Measurements from ENCODE around the gene SLC4A9. TPM values are rescaled to one million over a fixed set of nuclear protein-coding genes. Genes with fewer than 3 reads are reported as not detected.
A peak's percentile ranks its signal among the peaks of the same experiment; 100 is the strongest.

SLC4A9 gene
- total RNA-seq, 1 donor from 2014 or later = 0.25 TPM

DNA sequence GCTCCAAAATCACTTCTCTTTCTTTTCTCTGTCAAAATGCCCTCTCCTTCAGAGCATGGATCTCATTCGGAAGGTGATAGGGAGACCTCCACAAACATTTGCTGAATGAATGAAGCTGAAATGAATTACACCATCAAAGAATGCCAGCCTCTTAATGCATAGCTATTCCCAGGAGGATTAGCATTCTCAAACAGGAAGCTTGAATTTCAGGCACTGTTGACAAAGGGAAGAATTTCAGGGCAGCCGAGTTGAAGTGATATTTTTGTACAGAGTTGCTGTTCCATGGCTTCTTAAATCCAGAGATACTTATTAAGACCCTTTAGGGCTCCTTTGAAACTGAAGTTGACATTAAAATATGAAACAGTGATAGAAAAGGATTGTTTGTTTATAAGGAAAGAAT is 32.4 kb upstream of the SLC4A9 start:
- no peak for DNase-seq (ENCODE audit: extremely low spot score in 2 of 2)
- TF ChIP-seq POLR2A (IDR thresholded peaks at IDR 0.05) (no peak), POLR2AphosphoS5 (IDR thresholded peaks at IDR 0.05; ENCODE audit: insufficient read depth in 1 of 2, low read depth in 1 of 2) (no peak)
- TF ChIP-seq, protein P1, sequence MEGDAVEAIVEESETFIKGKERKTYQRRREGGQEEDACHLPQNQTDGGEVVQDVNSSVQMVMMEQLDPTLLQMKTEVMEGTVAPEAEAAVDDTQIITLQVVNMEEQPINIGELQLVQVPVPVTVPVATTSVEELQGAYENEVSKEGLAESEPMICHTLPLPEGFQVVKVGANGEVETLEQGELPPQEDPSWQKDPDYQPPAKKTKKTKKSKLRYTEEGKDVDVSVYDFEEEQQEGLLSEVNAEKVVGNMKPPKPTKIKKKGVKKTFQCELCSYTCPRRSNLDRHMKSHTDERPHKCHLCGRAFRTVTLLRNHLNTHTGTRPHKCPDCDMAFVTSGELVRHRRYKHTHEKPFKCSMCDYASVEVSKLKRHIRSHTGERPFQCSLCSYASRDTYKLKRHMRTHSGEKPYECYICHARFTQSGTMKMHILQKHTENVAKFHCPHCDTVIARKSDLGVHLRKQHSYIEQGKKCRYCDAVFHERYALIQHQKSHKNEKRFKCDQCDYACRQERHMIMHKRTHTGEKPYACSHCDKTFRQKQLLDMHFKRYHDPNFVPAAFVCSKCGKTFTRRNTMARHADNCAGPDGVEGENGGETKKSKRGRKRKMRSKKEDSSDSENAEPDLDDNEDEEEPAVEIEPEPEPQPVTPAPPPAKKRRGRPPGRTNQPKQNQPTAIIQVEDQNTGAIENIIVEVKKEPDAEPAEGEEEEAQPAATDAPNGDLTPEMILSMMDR (IDR thresholded peaks at IDR 0.05) = no peak
- intact Hi-C loops (cut with DNase I) = no loop called here
- Histone ChIP-seq H3K36me3 (no peaks in the 10 kb centered on the region), H3K27me3 (no peaks in the 10 kb centered on the region), H3K27ac (no peak overlapping the region), H3K4me1 (peaks cover 28% of the 10 kb centered on the region), H3K9me3 (no peaks in the 10 kb centered on the region), H3K4me3 (no peak overlapping the region)

DNA sequence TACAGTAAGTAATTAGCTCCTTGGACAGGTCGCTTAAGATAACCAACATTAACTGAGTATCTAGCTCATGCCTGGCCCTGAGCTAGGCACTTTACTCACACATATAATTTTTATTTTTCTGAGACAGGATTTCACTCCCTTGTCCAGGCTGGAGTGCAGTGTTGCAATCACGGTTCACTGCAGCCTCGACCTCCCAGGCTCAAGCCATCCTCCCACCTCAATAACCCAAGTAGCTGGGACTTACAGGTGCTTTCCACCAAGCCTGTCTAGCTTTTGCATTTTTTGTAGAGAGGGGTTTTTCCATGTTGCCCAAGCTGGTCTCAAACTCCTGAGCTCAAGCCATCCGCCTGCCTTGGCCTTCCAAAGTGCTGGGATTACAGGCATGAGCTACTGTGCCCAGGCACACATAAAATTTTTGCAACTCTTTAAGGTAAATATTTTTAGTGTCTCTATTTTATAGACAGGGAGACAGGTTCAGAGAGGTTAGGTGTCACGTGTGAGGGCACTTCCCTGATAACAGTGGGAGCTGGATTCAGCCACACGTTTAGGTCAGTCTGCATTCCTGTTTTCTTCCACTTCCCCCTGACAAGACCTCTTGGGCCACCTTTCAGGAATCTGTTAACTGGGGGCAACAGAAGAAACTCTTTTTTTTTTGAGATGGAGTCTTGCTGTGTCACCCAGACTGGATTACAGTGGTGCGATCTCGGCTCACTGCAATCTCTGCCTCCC is 31.8 kb upstream of the SLC4A9 start:
- H3K27me3 ChIP-seq = no peaks in the 10 kb centered on the region
- no peak overlapping the region for H3K27ac ChIP-seq
- TF ChIP-seq, protein P1 (IDR thresholded peaks at IDR 0.05) = no peak
- no peak for TF ChIP-seq POLR2AphosphoS5 (IDR thresholded peaks at IDR 0.05; ENCODE audit: insufficient read depth in 1 of 2, low read depth in 1 of 2)
- no peak for TF ChIP-seq POLR2A (IDR thresholded peaks at IDR 0.05)
- H3K4me3 ChIP-seq = no peak overlapping the region
- peaks cover 22% of the 10 kb centered on the region for H3K4me1 ChIP-seq
- H3K36me3 ChIP-seq = no peaks in the 10 kb centered on the region
- intact Hi-C loops (cut with DNase I) = no loop called here
- no peak for DNase-seq (ENCODE audit: extremely low spot score in 2 of 2)
- H3K9me3 ChIP-seq = no peaks in the 10 kb centered on the region

DNA sequence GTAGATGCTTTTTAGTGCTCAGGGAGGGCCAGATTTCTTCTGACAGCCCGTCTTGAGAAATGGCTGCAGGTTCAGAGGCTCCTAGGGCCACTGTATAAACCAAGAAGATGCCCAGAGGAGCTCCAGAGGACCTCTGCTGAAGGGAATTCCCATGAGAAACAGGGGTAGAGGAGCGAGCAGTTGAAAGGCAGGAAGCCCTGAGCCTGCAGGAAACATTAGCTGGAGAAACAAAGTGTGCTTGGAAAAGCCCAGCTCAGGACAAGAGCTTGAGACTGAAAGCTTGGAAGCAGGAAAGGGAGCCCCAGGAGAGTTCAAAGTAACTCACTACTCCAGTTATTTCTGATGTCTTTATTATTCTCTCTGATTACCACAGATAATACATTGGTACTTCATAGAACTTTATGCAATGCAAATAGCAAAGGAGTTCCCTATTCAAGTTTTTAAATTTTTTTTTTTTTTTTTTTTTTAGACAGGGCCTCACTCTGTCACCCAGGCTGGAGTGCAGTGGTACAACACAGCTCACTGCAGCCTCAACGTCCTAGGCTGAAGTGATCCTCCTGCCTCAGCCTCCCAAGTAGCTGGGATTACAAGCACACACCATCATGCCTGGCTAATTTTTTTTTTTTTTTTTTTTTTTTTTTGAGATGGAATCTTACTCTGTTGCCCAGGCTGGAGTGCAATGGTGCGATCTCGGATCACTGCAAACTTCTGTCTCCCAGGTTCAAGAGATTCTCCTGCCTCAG is 30.1 kb upstream of the SLC4A9 start:
- Histone ChIP-seq H3K9me3 (no peaks in the 10 kb centered on the region), H3K4me3 (no peak overlapping the region), H3K27ac (no peak overlapping the region), H3K36me3 (peaks cover 0 to 9% of the 10 kb centered on the region in 2 donors), H3K27me3 (no peaks in the 10 kb centered on the region), H3K4me1 (peaks cover 5% of the 10 kb centered on the region)
- DNase-seq (ENCODE audit: extremely low spot score in 2 of 2) = no peak
- TF ChIP-seq POLR2AphosphoS5 (IDR thresholded peaks at IDR 0.05; ENCODE audit: insufficient read depth in 1 of 2, low read depth in 1 of 2) = no peak
- TF ChIP-seq, protein P1 (IDR thresholded peaks at IDR 0.05) = no peak
- TF ChIP-seq POLR2A (IDR thresholded peaks at IDR 0.05) = no peak
- intact Hi-C loops (cut with DNase I) = no loop called here

DNA sequence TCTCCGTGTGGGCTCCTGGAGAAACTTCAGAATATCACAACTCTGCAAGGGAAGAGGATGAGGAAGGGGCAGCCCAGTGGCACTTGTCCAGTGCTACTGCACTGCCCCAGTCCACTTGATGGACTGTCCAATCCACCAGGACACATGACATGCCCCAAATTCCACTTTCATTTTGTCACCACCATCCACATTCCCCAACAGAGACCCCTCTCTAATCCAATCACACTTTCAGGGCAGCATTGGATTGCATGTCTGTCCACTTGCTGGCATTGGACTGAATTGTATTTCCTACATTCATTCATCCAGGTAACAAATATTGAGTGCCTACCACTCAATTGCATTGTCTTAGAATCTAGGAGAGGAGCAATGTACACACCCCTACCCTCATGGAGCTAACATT is 28.4 kb upstream of the SLC4A9 start:
- peaks cover 0 to 9% of the 10 kb centered on the region in 2 donors for H3K36me3 ChIP-seq
- H3K9me3 ChIP-seq = no peaks in the 10 kb centered on the region
- intact Hi-C loops (cut with DNase I) = no loop called here
- no peak for TF ChIP-seq POLR2A (IDR thresholded peaks at IDR 0.05)
- no peak for TF ChIP-seq POLR2AphosphoS5 (IDR thresholded peaks at IDR 0.05; ENCODE audit: insufficient read depth in 1 of 2, low read depth in 1 of 2)
- TF ChIP-seq, protein P1 (IDR thresholded peaks at IDR 0.05) = no peak
- no peaks in the 10 kb centered on the region for H3K27me3 ChIP-seq
- H3K27ac ChIP-seq = no peak overlapping the region
- DNase-seq (ENCODE audit: extremely low spot score in 2 of 2) = no peak
- H3K4me1 ChIP-seq = no peaks in the 10 kb centered on the region
- no peak overlapping the region for H3K4me3 ChIP-seq

DNA sequence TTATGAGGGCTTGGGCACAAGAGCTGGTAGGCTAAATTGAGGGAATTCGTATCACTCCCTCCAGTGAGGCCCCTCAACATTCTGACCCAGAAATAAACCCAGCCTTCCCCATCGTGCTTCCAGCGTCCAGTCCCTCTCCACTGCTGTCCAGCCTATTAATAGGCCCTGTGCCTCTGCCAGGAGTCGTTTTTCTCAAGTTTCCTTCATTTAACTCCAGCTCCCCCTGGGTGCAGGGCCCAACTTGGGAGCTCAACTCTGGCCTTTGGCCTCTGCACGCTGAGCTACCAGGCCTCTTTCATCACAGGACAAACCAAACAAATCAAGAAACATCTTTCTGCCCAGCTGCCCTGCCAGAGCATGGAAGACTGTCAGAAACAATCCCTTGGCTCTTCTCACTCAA is 23.6 kb upstream of the SLC4A9 start:
- Histone ChIP-seq H3K36me3 (peaks cover 0 to 9% of the 10 kb centered on the region in 2 donors), H3K4me1 (peaks cover 10% of the 10 kb centered on the region)
- intact Hi-C loops (cut with DNase I) = no loop called here

More for the DNA sequence above, 23.6 kb upstream of the SLC4A9 start:
- H3K27me3 ChIP-seq = no peaks in the 10 kb centered on the region
- no peaks in the 10 kb centered on the region for H3K9me3 ChIP-seq
- TF ChIP-seq POLR2A (IDR thresholded peaks at IDR 0.05) (no peak), POLR2AphosphoS5 (IDR thresholded peaks at IDR 0.05; ENCODE audit: insufficient read depth in 1 of 2, low read depth in 1 of 2) (peak; percentile 30 to 32)
- TF ChIP-seq, protein P1 (IDR thresholded peaks at IDR 0.05) = no peak
- DNase-seq (ENCODE audit: extremely low spot score in 2 of 2) = no peak
- no peak overlapping the region for H3K4me3 ChIP-seq
- peak overlapping the region; percentile 62 for H3K27ac ChIP-seq

Measured in vagina (tissue), 2 donors.